Sigmoid colon (tissue), 4 donors: ENCODE data around the gene RGS14.

Experiments used
- CTCF ChIP-seq, 4 experiments: fragments of 450-650 bp in 3 of 4; fragments of 200-600 bp in 1 of 4; IDR thresholded peaks; one replicate each; pipeline ENCODE4 v1.5.1; 2016 to 2019; ENCODE audit warnings: antibody characterized with exemption in 4 of 4, mild to moderate bottlenecking in 3 of 4, moderate library complexity in 2 of 4
- EP300 ChIP-seq, 4 donors: sonication (generic); formaldehyde crosslinking; IDR thresholded peaks; one replicate each; pipeline ENCODE4 v1.6.1; 2017; ENCODE audit warnings: antibody characterized with exemption in 4 of 4
- POLR2A ChIP-seq, 2 donors: fragments of 450-650 bp; IDR thresholded peaks; one replicate each; pipeline ENCODE4 v1.6.1; 2016; ENCODE audit warnings: antibody characterized with exemption in 2 of 2, mild to moderate bottlenecking in 2 of 2, moderate library complexity in 2 of 2
- POLR2AphosphoS5 ChIP-seq, 4 donors: sonication (generic); formaldehyde crosslinking; IDR thresholded peaks; one replicate each; pipeline ENCODE4 v1.6.1; 2017; ENCODE audit warnings: antibody characterized with exemption in 4 of 4

- TF ChIP-seq CTCF (IDR thresholded peaks at IDR 0.05) (no peak), POLR2A (IDR thresholded peaks at IDR 0.05) (no peak), POLR2AphosphoS5 (IDR thresholded peaks at IDR 0.05) (no peak), EP300 (IDR thresholded peaks at IDR 0.05) (no peak)
Measured at GRCh38 chr5:177313561-177314259, 44.0 kb upstream of the RGS14 start.
